Spinal cord (tissue), 10 donors: ENCODE measurements around the gene TM2D1. TPM values are rescaled to one million over a fixed set of nuclear protein-coding genes. Genes with fewer than 3 reads are reported as not detected.
"Not testable (repeated sequence)": the region's sequence is repeated elsewhere in the genome, so short reads cannot be mapped to it uniquely, and the experiment has no call there.

Source experiments
- DNase-seq, 6 donors: peaks; one replicate each; pipeline versions ENCODE4 v3.0.0 to v3.0.0-alpha.2; 2013 to 2015; ENCODE audit warnings: low spot score in 6 of 6, low read depth in 4 of 6
- H3K27ac ChIP-seq: one replicate; pipeline ENCODE4 v1.5.1; 2013; ENCODE audit warnings: low read depth, low read length, control low read depth
- H3K27me3 ChIP-seq: one replicate; pipeline ENCODE4 v1.6.1; 2013; ENCODE audit warnings: low read length; ENCODE audit not compliant: control insufficient read depth, insufficient read depth
- H3K36me3 ChIP-seq: one replicate; pipeline ENCODE4 v1.6.1; 2013; ENCODE audit warnings: low read length; ENCODE audit not compliant: control insufficient read depth, insufficient read depth
- H3K4me1 ChIP-seq: one replicate; pipeline ENCODE4 v1.6.1; 2013; ENCODE audit warnings: low read length; ENCODE audit not compliant: control insufficient read depth, insufficient read depth
- H3K4me3 ChIP-seq: one replicate; pipeline ENCODE4 v1.5.1; 2013; ENCODE audit warnings: low read depth, low read length, control low read depth
- H3K9me3 ChIP-seq: one replicate; pipeline ENCODE4 v1.6.1; 2013; ENCODE audit warnings: low read length; ENCODE audit not compliant: control insufficient read depth, insufficient read depth
- whole genome bisulfite sequencing: methylation state at CpG from one replicate; pipeline ENCODE4 v1.1.5; 2013; ENCODE audit warnings: missing lambda C conversion rate; ENCODE audit not compliant: insufficient coverage; 5-methylcytosine and 5-hydroxymethylcytosine counted together
- polyA plus RNA-seq, 2 donors: library from polyadenylated mRNA; unstranded; fragments of 120-200 nt; gene quantifications; one replicate each; pipeline ENCODE4 v1.2.1, GENCODE V29; 2013; ENCODE audit not compliant: insufficient read length in 2 of 2
- total RNA-seq, 2 donors: library from RNA; depleted of rRNA in 1 of 2; stranded (reverse); fragments of 120-200 nt in 1 of 2; fragments of >200 nt in 1 of 2; gene quantifications; one replicate each; pipeline versions ENCODE4 v1.2.3 to v1.2.4, GENCODE V29; 2013 to 2014
- donor health status: healthy.

Gene TM2D1
- total and polyA plus RNA-seq, 4 donors: 62.4 to 87.9 (median 71.8) TPM

DNA sequence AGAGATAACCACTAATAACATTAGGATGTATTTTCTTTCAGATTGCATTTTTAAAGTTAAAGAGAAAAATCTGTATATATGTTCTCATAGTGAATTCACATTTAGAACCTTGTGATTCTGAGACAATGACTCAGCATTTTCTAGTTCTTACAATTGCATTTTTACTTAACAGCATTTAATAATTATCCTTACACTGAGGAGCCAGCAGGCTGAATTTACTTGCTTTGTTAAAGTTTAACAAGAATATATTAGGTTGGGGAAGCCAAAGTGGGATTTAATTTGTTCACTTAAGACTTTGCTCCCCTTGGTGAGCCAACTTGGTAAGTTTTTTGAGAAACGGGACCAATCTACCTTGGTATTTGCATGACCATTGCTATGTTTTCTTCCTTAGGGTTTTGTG lies 21.9 kb upstream of the TM2D1 start:
- no peaks in the 10 kb centered on the region for H3K9me3 ChIP-seq
- peaks cover 4% of the 10 kb centered on the region for H3K4me1 ChIP-seq
- 0% methylated on average over 1 of the region's 1 CpG for WGBS
- DNase-seq: peak in 1 of 6 donors; percentile 11
- H3K36me3 ChIP-seq: no peaks in the 10 kb centered on the region
- no peak overlapping the region for H3K4me3 ChIP-seq
- H3K27ac ChIP-seq: no peak overlapping the region
- H3K27me3 ChIP-seq: no peaks in the 10 kb centered on the region

DNA sequence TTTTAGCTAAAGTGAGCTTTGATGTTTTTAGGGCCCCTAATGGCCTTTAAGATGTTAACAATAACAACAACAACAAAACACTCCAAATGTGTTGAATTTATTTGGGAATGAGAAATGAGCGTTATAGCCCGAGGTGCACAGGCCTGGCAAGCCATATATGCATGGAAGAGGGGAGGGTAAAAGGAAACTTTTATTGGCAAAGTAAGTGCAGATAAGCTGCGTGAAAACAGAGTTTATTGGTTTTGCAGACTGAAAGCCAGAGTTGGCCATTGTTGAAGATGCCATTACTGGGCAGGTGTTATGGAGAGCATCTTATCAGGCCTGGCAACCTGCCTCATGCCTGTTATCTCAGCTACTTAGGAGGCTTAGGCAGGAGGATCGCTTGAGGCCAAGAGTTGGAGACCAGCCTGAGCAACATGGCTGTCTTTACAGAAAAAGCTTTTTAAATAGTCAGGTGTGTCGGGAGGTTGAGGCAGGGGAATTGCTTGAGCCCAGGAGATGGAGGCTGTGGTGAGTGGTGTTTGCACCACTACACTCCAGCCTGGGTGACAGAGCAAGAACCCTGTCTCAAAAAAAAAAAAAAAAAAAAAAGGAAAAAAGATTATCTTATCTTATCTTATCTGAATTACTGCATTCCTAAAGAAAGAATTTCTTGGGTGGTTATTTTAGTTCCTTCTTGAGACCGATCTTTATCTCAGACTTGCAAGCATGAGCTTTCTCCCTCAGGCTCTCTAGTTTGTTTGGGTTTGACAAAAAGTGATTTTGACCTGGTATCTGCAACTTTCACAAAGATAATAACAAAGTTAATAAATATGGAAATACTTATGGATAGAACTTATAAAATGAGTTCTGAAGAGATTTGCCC lies 19.0 kb upstream of the TM2D1 start:
- Histone ChIP-seq H3K4me3 (peak overlapping the region; percentile 78), H3K36me3 (no peaks in the 10 kb centered on the region), H3K9me3 (no peaks in the 10 kb centered on the region), H3K27ac (peak overlapping the region; percentile 94), H3K27me3 (no peaks in the 10 kb centered on the region), H3K4me1 (peaks cover 4% of the 10 kb centered on the region)
- DNase-seq: peak in 1 of 6 donors; percentile 4
- 77% methylated on average over 4 of the region's 6 CpGs for WGBS

DNA sequence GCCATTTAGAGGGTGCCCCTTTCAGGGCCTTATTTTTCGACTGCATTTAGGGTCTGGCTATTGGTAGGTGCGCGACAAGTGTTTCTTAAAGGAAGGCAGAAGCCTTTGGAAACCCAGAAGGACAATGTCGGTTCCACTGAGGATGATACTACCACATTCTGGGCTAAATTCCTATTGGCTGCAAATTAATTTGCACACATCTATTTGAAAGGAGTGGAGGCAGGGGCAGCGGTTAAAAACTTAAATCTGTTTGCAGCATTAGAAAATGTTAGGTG lies 18.4 kb upstream of the TM2D1 start:
- H3K4me1 ChIP-seq: peaks cover 4% of the 10 kb centered on the region
- WGBS: 42% methylated on average over 3 of the region's 5 CpGs
- H3K9me3 ChIP-seq: no peaks in the 10 kb centered on the region
- no peaks in the 10 kb centered on the region for H3K36me3 ChIP-seq
- no peaks in the 10 kb centered on the region for H3K27me3 ChIP-seq
- no peak for DNase-seq
- H3K27ac ChIP-seq: peak overlapping the region; percentile 94
- peak overlapping the region; percentile 78 for H3K4me3 ChIP-seq

DNA sequence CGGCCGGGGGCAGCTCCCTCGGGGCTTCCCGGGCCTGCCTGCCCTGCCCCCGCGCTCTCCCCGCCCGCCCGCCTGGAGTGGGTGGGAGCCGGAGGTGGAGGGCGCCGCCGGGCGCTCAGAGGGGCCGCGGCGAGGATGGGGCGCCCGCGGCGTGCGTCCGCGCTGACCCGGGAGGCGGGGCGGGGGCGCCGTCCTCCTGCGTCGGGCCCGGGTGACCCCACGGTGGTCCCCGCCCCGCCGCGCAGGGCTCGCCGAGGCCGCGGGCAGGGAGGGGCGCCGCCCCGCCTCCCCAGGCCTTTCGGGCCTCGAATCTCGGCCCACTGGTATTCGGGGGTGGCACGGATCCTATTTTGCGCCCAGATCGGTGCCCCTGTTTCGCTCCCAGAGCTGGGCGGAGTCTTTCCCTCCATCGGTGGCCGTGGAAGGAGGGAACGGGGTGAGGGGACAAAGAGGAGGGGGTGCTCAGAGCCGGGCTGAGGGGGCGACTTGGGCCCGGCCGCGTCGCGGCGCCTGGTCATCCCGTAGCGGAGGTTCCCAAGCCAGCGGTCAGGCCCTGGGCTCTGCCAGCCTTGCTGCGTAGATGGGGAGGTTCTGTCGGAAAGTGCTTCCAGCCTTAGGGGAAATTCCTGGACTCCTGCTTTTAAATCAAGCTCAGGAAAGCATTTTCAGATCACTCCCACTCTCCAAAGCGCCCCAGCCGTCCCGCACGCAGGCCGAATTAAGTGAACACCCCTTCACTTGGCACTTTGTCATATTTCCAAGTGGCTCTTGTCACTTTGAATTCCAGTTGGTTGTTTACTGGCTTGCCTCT lies 17.9 kb upstream of the TM2D1 start:
- peak in 5 of 6 donors; percentile 29 to 83 (median 70) for DNase-seq
- Histone ChIP-seq H3K4me3 (peak overlapping the region; percentile 78), H3K36me3 (no peaks in the 10 kb centered on the region), H3K9me3 (no peaks in the 10 kb centered on the region), H3K4me1 (peaks cover 4% of the 10 kb centered on the region), H3K27ac (peak overlapping the region; percentile 94), H3K27me3 (no peaks in the 10 kb centered on the region)
- under 1% methylated on average over 72 of the region's 74 CpGs for WGBS

DNA sequence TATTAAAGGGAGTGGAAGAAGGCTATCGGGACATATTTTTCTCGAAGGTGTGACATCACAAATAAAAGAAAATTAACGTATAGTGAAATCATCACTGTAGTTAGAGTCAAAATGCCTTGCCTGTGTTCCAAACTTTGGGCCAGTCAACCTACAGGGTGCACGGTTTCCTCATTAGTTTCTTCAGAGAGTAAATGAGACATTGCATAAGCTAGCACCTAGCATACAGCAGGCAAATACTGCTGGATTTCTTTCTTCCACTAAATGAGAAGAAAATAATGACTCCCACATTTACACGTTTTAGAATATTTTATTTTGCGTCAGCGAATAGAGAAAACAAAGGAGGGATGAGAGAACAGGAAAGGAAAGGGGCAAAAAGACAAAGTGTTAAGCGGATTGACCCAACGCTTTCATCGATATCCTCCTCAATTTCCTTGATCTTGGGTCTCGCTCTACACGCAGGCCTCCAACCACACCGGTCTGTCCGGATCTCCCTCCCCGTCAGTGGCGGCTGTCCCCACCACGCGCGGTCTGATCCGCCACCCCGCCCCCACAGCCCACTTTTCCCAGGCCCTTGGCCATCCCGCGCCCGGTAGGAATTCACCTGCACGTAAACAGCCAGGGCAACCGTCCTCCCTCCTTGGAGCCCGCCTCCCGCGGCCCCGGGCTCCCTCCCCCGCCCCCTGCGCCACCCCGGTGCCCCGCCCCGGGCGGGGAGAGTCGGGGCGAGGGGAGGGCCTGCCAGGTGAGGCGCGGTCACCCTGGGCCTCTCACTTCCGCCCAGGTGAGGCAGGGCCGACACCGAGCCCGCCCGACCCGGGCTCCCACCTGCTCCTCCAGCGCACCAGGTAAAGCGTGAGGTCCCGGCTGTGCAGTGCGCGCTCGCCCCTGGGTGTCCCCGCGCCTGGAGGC lies 17.0 kb upstream of the TM2D1 start, which contains the start of gene PATJ:
PATJ (plus strand) TSS at position 770 of the 909 bp plus-strand sequence. CDS start 20,413 bp downstream, outside the sequence.
- Histone ChIP-seq H3K4me1 (peaks cover 4% of the 10 kb centered on the region), H3K36me3 (no peaks in the 10 kb centered on the region), H3K4me3 (peak within 1 kb of the TSS; percentile 78), H3K27me3 (no peaks in the 10 kb centered on the region), H3K9me3 (no peaks in the 10 kb centered on the region), H3K27ac (peak within 1 kb of the TSS; percentile 94)
- DNase-seq: peak; percentile 31 to 84 (median 54)
- WGBS: 5% methylated on average over 40 of the region's 54 CpGs

DNA sequence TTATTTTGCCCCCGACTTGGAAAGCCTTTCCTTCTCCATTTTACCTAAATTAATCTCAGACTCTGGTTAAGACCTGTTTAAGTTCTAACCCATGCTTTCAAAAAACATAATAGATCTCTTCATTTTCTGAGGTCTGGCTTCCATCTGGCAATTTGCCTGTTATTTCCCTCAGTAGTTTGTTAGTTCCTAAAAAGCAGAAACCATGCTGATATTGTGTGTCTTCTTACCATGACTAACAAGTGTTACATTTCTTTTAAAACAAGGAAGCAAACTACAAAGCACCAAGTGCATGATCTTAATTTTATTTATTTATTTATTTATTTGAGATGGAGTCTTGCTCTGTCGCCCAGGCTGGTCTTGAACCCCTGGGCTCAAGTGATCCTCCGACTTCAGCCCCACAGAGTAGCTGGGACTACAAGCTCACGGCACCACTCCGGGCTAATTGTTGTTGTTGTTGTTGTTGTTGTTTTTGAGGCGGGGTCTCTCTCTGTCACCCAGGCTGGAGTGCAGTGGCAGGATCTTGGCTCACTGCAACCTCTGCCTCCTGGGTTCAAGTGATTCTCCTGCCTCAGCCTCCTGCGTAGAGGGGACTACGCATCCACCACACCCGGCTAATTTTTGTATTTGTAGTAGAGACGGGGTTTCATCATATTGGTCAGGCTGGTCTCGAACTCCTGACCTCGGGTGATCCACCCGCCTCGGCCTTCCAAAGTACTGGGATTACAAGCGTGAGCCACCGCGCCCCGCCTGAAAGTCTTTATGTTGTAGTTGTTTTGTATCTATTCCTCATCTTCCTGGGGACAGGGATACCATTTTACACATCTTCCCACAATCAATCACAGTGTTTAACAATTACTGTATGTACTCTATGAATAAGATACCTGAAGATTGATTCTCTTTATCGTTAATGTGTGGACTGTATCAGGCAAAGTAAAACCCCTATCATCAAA lies 16.1 kb upstream of the TM2D1 start:
- Histone ChIP-seq H3K27me3 (no peaks in the 10 kb centered on the region), H3K4me1 (peaks cover 4% of the 10 kb centered on the region), H3K4me3 (peak overlapping the region; percentile 52), H3K9me3 (no peaks in the 10 kb centered on the region), H3K36me3 (no peaks in the 10 kb centered on the region), H3K27ac (peak overlapping the region; percentile 82)
- WGBS: 96% methylated on average over 3 of the region's 19 CpGs
- DNase-seq: no peak

DNA sequence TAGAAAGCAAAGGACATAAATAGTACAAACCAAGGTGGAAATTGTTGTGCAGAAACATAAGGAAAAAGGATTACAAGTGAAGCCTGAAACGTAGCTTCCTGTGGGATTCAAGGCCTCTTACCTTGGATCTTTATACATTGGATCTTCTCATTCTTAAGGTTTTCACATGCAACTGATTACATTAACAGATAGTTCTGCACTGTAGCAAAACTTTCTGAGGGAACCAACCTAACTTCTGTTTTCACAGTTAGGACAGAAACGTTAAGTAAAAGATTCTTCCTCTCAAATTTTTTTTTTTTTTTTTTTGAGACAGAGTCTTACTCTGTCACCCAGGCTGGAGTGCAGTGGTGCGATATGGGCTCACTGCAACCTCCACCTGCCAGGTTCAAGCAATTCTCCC lies 7.8 kb upstream of the TM2D1 start:
- no peaks in the 10 kb centered on the region for H3K9me3 ChIP-seq
- H3K4me1 ChIP-seq: no peaks in the 10 kb centered on the region
- no peak for DNase-seq
- WGBS: 67% methylated on average over 1 of the region's 3 CpGs
- no peak overlapping the region for H3K27ac ChIP-seq
- no peaks in the 10 kb centered on the region for H3K36me3 ChIP-seq
- H3K27me3 ChIP-seq: no peaks in the 10 kb centered on the region
- H3K4me3 ChIP-seq: no peak overlapping the region

DNA sequence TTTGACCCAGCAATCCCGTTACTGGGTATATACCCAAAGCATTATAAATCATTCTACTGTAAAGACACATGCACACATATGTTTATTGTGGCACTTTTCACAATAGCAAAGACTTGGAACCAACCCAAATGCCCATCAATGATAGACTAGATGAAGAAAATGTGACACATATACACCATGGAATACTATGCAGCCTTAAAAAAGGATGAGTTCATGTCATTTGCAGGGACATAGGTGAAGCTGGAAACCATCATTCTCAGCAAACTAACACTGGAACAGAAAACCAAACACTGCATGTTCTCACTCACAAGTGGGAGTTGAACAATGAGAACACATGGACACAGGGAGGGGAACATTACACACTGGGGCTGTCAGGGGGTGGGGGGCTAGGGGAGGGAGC lies 5.7 kb upstream of the TM2D1 start:
- not testable (repeated sequence) for H3K36me3 ChIP-seq, H3K27me3 ChIP-seq, H3K4me1 ChIP-seq, H3K4me3 ChIP-seq, DNase-seq, H3K9me3 ChIP-seq, H3K27ac ChIP-seq
- no CpG with 5 or more reads among the region's 1 CpG for WGBS
